ENCODE data around the gene SLC22A24.
"Not testable (repeated sequence)": the region's sequence is repeated elsewhere in the genome, so short reads cannot be mapped to it uniquely, and the experiment has no call there.

SLC22A24 gene, protein sequence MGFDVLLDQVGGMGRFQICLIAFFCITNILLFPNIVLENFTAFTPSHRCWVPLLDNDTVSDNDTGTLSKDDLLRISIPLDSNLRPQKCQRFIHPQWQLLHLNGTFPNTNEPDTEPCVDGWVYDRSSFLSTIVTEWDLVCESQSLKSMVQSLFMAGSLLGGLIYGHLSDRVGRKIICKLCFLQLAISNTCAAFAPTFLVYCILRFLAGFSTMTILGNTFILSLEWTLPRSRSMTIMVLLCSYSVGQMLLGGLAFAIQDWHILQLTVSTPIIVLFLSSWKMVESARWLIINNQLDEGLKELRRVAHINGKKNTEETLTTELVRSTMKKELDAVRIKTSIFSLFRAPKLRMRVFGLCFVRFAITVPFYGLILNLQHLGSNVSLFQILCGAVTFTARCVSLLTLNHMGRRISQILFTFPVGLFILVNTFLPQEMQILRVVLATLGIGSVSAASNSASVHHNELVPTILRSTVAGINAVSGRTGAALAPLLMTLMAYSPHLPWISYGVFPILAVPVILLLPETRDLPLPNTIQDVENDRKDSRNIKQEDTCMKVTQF

DNA sequence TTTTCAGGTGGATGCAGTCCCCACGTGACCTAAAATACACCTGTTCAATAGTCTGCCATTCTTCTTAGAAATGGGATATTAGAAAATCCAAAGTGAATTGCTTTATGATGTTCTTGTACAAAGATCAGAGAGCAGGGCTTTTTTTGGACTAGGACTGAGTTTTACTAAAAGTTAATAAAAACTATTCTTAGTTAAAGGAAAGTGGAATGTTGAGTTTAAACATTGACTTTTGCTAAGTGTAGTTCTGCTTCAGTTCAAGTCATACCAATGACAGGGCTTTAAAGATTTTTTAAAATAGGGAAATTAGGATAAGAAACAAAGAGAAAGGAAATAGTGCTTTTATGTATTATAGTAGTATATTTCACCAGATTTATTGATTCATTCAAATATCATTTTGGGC is at the start of gene SLC22A24:
TSS of gene SLC22A24 (minus strand) at position 101 of the 400 bp plus-strand sequence. CDS start 442 bp downstream, outside the sequence.
- no peak for DNase-seq

DNA sequence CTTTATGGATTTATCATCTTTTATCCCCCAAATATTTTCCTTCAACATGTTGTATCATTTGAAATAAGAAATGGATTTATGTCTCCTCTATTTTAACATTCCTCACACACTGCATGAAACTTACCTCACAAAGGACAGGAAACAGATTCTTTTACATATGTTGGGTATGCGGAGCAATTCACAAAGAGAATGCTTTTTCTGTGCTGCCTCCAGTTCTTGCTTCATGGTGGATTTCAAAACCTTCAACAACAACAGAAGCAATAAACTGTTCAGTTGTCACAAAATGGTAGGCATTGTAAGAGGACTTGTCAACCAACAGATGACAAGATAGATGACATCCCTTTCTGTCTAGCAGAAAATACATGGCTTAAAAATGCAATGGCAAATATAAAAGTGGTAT is 36.5 kb upstream of the SLC22A24 start:
- no peak for DNase-seq

DNA sequence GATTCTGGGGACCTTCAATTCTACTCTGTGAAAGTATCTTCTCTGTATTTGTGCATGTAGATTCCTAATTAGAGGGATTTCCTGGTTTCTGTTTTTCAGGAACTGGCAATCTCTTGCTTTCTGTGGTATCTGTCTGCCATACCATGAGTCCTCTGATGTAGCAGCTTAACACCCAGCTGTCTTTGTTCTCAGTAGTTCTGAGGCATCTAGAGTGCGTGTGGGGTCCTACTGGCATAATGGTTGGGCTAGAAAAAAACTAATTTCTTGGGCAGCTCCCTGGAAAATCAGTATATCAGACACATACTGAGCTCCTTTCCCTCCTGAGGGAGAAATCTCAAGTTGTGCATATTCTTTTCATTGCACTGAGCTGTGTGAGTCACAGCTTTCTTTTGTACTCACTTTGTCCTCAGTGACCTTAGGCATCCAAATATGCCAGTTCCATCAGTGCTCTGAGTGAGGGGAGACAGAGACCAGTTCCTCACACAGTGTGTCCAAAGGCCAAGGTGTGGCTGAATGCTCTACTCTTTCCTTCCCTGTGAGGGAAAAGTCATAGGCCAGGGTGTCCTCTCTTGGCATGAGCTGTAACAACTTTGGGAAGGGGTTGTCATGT is 35.5 kb upstream of the SLC22A24 start:
- DNase-seq = no peak

DNA sequence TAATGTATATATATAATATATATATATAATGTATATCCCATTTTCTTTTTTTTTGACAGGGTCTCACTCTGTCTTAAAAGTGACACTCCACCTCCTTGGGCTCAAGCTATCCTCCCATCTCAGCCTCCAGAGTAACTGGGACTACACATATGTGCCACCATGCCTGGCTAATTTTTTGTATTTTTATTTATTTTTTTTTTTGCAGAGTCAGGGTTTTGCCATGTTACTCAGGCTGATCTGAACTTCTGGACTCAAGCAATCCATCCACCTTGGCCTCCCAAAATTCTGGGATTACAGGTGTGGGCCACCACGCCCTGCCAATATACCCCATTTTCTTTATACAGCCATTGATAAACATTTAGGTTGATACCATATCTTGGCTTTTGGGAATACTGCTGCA is 33.9 kb upstream of the SLC22A24 start:
- no peak for DNase-seq

DNA sequence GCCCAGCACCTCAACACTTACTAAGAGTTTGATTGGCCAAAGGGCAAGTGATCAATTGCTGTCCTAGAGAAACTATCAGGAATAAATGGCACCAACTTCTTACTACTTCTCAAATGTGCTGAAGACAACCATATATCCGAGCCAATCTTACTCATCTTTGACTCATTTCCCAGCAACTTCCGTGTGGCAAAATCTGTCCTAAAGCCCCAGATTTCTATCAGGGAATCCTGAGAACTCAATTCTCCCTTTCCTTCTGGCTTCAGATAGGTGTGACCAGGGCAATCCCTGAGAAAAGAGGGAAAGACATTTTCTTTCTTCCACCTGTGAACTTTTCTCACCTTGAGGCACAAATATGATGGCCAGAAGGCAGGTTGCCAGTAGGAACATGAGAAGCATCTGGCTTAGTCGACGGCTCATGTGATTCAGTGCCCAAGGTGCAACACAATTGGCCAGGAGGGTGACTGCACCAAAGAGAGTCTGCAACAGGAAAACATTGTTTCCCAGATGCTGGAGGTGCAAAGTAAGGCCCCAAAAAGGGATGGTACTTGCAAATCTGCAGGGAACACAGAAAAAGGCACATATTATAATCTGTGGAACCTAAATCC is 21.8 kb upstream of the SLC22A24 start:
- no peak for DNase-seq

DNA sequence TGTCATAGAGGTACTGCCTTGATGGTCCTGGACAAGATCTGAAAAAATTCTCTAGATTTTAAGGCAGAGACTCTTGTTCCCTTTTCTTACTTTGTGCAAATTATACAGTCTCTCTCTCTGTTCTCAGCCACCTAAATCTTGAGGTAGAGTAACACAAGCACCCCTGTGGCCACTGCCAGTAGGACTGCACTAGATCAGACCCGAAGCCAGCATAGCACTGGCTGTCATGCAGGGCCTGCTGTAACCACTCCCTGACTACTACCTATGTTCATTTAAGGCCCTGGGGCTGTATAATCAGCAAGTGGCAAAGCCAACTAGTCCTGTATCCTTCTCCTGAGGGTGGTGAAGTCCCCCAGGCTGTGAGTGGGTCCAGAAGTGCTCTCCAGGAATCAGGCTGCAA is 11.8 kb upstream of the SLC22A24 start:
- DNase-seq = no peak

DNA sequence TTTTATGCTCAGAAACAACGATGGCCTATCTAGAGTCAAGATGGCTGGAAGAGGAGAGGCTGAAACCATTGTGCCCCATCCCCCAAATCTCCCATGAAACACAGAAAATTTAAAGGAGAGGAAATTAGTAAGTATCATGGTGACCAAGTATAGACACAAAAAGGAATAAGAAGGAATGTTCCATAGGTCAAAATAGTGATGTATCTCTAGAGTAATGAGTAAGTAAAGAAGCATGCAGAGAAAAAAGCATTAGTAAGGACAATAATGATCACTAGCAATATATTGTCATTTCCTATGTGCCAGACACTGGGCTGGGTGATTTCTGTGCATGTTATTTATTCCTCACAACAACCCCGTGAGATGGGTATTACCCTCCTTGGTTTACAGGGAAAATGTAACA is 2.6 kb upstream of the SLC22A24 start:
- no peak for DNase-seq

DNA sequence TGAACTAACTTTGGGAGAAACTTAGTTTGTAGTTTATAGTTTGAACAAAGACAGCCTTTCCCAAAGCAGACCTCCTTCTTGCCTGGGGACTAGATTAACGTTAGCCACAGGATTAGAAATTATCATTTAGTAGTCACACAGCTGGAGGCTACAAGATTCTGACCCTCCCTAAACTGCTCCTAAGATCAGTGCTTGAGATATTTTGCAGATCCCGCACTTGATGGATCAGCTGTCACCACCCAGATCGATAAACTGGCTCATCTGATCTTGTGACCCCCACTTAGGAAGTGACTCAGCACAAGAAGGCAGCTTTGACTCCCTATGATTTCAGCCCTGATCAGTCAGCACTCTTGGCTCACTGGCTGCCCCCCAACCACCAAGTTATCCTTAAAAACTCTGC is 1.6 kb downstream of the SLC22A24 start:
- no peak for DNase-seq

DNA sequence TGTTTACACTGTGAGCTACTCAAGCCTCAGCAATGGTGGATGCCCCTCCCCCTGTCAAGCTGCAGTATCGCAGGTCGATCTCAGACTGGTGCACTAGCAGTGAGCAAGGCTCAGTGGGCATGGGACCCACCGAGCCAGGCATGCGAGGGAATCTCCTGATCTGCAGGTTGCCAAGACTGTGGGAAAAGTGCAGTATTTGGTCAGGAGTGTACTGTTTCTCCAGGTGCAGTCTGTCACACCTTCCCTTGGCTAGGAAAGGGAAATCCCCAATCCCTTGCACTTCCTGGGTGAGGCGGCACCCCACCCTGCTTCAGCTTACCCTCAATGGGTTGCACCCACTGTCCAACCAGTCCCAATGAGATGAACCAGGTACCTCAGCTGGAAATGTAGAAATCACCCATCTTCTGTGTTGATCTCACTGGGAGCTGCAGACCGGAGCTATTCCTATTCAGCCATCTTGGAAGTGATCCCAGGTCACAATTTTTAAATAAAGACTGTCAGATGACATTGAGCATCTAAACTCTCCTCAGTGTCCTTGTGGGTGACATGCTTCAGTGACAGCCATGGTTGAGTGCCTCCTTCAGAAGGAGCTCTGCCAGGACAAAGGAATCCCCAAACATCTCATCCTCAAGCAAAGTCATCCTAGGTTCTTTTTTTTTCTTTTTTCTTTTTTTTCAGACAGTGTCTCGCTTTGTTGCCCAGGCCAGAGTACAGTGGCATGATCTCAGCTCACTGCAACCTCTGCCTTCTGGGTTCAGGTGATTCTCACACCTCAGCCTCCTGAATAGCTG is 10.8 kb downstream of the SLC22A24 start:
- DNase-seq = no peak

DNA sequence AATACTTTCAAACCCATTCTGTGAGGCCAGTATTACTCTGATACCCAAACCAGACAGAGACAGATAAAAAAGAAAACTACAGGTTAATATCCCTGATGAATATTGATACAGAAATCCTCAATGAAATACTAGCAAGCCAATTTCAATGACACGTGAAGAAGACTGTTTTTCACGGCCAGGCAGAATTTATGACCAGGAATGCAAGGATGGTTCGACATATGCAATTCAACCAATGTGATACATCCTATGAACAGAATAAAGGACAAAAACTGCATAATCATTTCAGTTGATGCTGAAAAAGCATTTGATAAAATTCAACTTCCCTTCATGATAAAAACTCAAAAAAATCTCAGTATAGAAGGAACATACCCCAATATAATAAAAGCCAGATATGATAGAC is 44.5 kb downstream of the SLC22A24 start:
- no peak for DNase-seq

DNA sequence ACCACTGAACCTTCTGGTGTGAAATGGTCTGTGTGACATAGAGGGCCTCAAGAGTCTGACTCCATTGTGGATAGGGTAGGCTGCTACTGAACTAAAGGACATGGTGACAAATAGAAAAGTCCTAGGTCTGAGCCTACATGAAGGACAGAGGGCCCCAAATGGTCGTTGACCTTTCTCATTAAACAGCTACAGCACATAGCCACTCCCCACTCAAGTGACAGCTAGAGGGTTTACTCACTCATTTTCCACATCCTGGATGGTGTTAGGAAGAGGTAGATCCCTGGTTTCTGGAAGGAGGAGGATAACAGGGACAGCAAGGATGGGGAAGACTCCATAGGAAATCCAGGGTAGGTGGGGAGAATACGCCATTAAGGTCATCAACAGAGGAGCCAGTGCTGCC is 63.3 kb downstream of the SLC22A24 start:
- DNase-seq = no peak

DNA sequence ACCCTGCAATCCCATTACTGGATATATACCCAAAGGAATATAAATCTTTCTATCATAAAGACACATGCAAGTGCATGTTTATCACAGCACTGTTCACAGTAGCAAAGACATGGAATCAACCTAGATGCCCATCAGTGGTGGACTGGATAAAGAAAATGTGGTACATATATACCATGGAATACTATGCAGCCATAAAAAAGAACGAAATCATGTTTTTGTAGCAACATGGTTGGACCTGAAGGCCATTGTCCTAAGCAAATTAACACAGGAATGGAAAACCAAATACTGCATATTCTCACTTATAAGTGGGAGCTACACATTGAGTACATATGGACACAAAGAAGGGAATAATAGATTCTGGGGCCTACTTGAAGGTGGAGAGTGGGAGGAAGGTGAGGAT is 97.8 kb downstream of the SLC22A24 start:
- not testable (repeated sequence) for DNase-seq

DNA sequence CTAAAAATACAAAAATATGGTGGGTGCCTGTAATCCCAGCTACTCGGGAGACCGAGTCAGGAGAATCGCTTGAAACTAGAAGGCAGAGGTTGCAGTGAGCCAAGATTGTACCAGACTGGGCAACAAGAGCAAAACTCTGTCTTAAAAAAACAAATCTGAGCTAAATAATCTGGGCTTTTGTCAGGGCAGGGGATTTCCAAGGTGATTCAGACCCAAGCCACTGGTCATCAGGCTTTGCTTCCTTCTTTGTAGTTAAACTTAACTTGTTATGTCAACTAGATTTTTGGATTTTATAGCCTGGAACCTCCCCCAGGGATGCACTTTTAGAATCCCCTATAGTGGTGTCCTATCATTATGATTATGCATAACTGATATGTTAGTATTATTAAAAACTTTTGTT is 101.4 kb downstream of the SLC22A24 start:
- no peak for DNase-seq

DNA sequence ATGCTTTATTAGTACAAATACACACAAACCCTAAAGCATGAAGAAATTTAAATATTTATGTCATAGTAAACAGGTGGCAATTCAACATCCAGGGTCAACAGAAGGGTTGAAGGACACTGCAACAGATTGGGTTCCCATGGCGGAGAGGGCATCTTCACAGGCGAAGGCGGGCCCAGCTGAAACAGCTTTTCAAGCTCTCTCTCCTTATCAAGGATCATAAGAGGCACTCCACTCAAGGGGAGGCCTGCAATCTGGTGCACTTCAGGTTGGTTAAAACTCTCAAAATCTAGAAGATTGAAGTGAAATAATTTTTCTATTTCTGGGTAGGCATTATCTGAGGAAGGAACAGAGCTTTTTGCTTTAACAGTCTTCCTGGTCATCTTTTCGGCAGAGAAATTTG is 111.6 kb downstream of the SLC22A24 start:
- no peak for DNase-seq

Data from CD4-positive, alpha-beta T cell treated with Interleukin-12 subunit alpha and Interleukin-12 subunit beta, for 1 hour (primary cell).